GM12878 (cell line): Measurements from ENCODE around the gene FAR2. TPM values are rescaled to one million over a fixed set of nuclear protein-coding genes. Genes with fewer than 3 reads are reported as not detected.
A peak's percentile ranks its signal among the peaks of the same experiment; 100 is the strongest.

Source experiments
- ATAC-seq: fragments of 200-7000 bp; cut with Tn5 transposase; 3 replicates; pipeline ENCODE4 v1.9.1; 2020; ENCODE audit warnings: mild to moderate bottlenecking, moderate library complexity
- BruUV-seq: library from RNA; stranded (reverse); fragments of 400-500 nt; replicated peaks from 2 replicates; lab custom pipeline; 2021; lab: Mats Ljungman, UMichigan
- CTCF ChIA-PET: fragments of 300-600 bp; sonication (Branson Sonifier 250); formaldehyde crosslinking; extraction: SDS; loops from one replicate; lab custom pipeline; 2021; ENCODE audit warnings: inconsistent platforms; lab: Yijun Ruan, JAX
- POLR2A ChIA-PET: fragments of 350-600 bp; formaldehyde crosslinking; extraction: SDS; loops from one replicate; lab custom pipeline; 2021; ENCODE audit warnings: inconsistent platforms; lab: Charles Lee
- RAD21 ChIA-PET: fragments of 300-600 bp; sonication (Branson Sonifier 250); formaldehyde crosslinking; loops from one replicate; lab custom pipeline; 2023; ENCODE audit warnings: antibody characterized with exemption; ENCODE audit not compliant: unreplicated experiment; lab: Charles Lee
- SMC1A ChIA-PET: fragments of 300-600 bp; sonication (Branson Sonifier 250); formaldehyde crosslinking; loops from one replicate; lab custom pipeline; 2023; ENCODE audit not compliant: unreplicated experiment, uncharacterized antibody; lab: Charles Lee
- DNase-seq: peaks from one replicate; pipeline ENCODE4 v3.0.0-alpha.2; 2011; ENCODE audit warnings: low read depth, low spot score
- FAIRE-seq: peaks from 3 replicates; lab custom pipeline; 2011; peaks lifted over from hg19 to GRCh38; lab: Jason Lieb, UNC
- H2AFZ ChIP-seq: 2 replicates; pipeline ENCODE4 v1.6.0; 2011; ENCODE audit warnings: low read depth, low read length, control low read depth; ENCODE audit not compliant: control insufficient read depth
- H3K27ac ChIP-seq: 2 replicates; pipeline ENCODE4 v1.5.1; 2011; ENCODE audit warnings: control low read depth; ENCODE audit not compliant: control insufficient read depth, insufficient read depth
- H3K27me3 ChIP-seq, 2 experiments: replicated peaks in 1 of 2; 2 replicates each; pipeline versions ENCODE4 v1.6.0 to v1.6.1; 2011; ENCODE audit warnings: low read length in 1 of 2; ENCODE audit not compliant: control insufficient read depth in 2 of 2, insufficient read depth in 2 of 2
- H3K36me3 ChIP-seq, 2 experiments: 2 replicates each; pipeline ENCODE4 v1.5.1; 2011; ENCODE audit warnings: low read length in 1 of 2; ENCODE audit not compliant: control insufficient read depth in 2 of 2, insufficient read depth in 2 of 2
- H3K4me1 ChIP-seq: 2 replicates; pipeline ENCODE4 v1.6.1; 2011; ENCODE audit warnings: mild to moderate bottlenecking, low read length, moderate library complexity, mixed read lengths; ENCODE audit not compliant: control insufficient read depth, insufficient read depth
- H3K4me2 ChIP-seq: 2 replicates; pipeline ENCODE4 v1.6.0; 2011; ENCODE audit warnings: control low read depth; ENCODE audit not compliant: control insufficient read depth, insufficient read depth
- H3K4me3 ChIP-seq: fragments of 200-600 bp; sonication (generic); 2 replicates; pipeline ENCODE4 v1.5.1; 2016
- H3K79me2 ChIP-seq: 2 replicates; pipeline ENCODE4 v1.6.0; 2011; ENCODE audit warnings: low read length; ENCODE audit not compliant: control insufficient read depth, insufficient read depth
- H3K9ac ChIP-seq: 2 replicates; pipeline ENCODE4 v1.8.0; 2011; ENCODE audit warnings: low read length, control low read depth, mixed read lengths; ENCODE audit not compliant: control insufficient read depth, insufficient read depth
- H3K9me3 ChIP-seq: replicated peaks from 3 replicates; pipeline ENCODE4 v1.5.1; 2011; ENCODE audit warnings: mild to moderate bottlenecking, low read length; ENCODE audit not compliant: control insufficient read depth, insufficient read depth
- H4K20me1 ChIP-seq: 2 replicates; pipeline ENCODE4 v1.6.0; 2011; ENCODE audit not compliant: control insufficient read depth, insufficient read depth
- ATF7 ChIP-seq: fragments of 450-650 bp; IDR thresholded peaks from 2 replicates; pipeline ENCODE4 v1.6.1; 2016; ENCODE audit warnings: low read depth, mild to moderate bottlenecking
- CREM ChIP-seq: IDR thresholded peaks from 2 replicates; pipeline ENCODE4 v1.6.1; 2014; ENCODE audit warnings: antibody characterized with exemption, low read depth
- ETV6 ChIP-seq, 2 experiments: fragments of 450-650 bp in 1 of 2; IDR thresholded peaks in 1 of 2; conservative IDR thresholded peaks in 1 of 2; 2 replicates each; pipeline ENCODE4 v1.6.1; 2014; ENCODE audit warnings: antibody characterized with exemption in 1 of 2, borderline replicate concordance in 1 of 2, low read depth in 1 of 2, mild to moderate bottlenecking in 1 of 2, moderate library complexity in 1 of 2
- GATAD2B ChIP-seq: fragments of 450-650 bp; conservative IDR thresholded peaks from 2 replicates; pipeline ENCODE4 v1.6.1; 2017; ENCODE audit warnings: low read depth, mild to moderate bottlenecking, moderate library complexity
- IRF4 ChIP-seq: IDR thresholded peaks from 2 replicates; pipeline ENCODE4 v1.6.1; 2011; ENCODE audit warnings: low read depth, low read length
- PAX5 ChIP-seq: IDR thresholded peaks from 2 replicates; pipeline ENCODE4 v1.6.1; 2011; ENCODE audit warnings: low read depth, low read length, borderline replicate concordance
- POU2F2 ChIP-seq: IDR thresholded peaks from 3 replicates; pipeline ENCODE4 v1.6.1; 2011; ENCODE audit warnings: low read depth, mild to moderate bottlenecking, low read length, borderline replicate concordance
- RAD21 ChIP-seq: IDR thresholded peaks from 2 replicates; pipeline ENCODE4 v1.6.1; 2011; ENCODE audit warnings: mild to moderate bottlenecking, low read depth, low read length, moderate library complexity; ENCODE audit not compliant: insufficient read depth
- RFX5 ChIP-seq: IDR thresholded peaks from 2 replicates; pipeline ENCODE4 v1.6.1; 2011; ENCODE audit warnings: low read depth, low read length, improper control_type of control experiment
- SMARCA5 ChIP-seq: fragments of 450-650 bp; IDR thresholded peaks from 2 replicates; pipeline ENCODE4 v1.6.1; 2017; ENCODE audit warnings: mild to moderate bottlenecking
- SMC3 ChIP-seq: IDR thresholded peaks from 2 replicates; pipeline ENCODE4 v1.6.1; 2011; ENCODE audit warnings: low read length, improper control_type of control experiment, borderline replicate concordance
- WGBS: methylation state at CpG from one replicate; pipeline ENCODE4 v1.1.6; 2016; ENCODE audit warnings: low lambda C conversion rate; ENCODE audit not compliant: insufficient replicate concordance, insufficient coverage; ENCODE audit errors: missing lambda C conversion rate; 5-methylcytosine and 5-hydroxymethylcytosine counted together
- in situ Hi-C: fragments of 300-500 bp; cut with MboI; formaldehyde crosslinking; loops from 9 replicates; pipeline ENCODE4 v1.14.3; 2018; ENCODE audit warnings: mixed read lengths
- intact Hi-C: fragments of 100-400 bp; cut with micrococcal nuclease; formaldehyde crosslinking; loops from one replicate; pipeline ENCODE4 v1.14.2; 2022; ENCODE audit not compliant: unreplicated experiment
- polyA plus RNA-seq, 11 experiments: library from polyadenylated mRNA; depleted of rRNA in 4 of 11; unstranded in 6 of 11; stranded (reverse) in 5 of 11; fragments of >200 nt; fragmentation: Nextera tagmentation in 4 of 11; fragmentation: Illumina TruSeq in 1 of 11; extraction: Ambion mirVana in 4 of 11; extraction: Trizol in 1 of 11; gene quantifications; 1 replicate in 1 of 11; 2 replicates in 10 of 11; pipeline versions ENCODE4 v1.2.1 to v1.2.3, GENCODE V29; 2011 to 2016; ENCODE audit warnings: inconsistent platforms in 2 of 11, missing spikeins in 2 of 11, low read depth in 1 of 11
- total RNA-seq, 4 experiments: library from RNA; depleted of rRNA in 3 of 4; stranded (reverse); fragments of >200 nt in 3 of 4; fragmentation: Illumina TruSeq in 1 of 4; extraction: Trizol in 1 of 4; gene quantifications; 2 replicates each; pipeline versions ENCODE4 v1.2.1 to v1.2.3, GENCODE V29; 2013 to 2021
- TF ChIP-seq, protein P1 (sequence below), 3 experiments: IDR thresholded peaks in 2 of 3; conservative IDR thresholded peaks in 1 of 3; 2 replicates each; pipeline ENCODE4 v1.5.1; 2011; ENCODE audit warnings: low read depth in 3 of 3, low read length in 3 of 3, mild to moderate bottlenecking in 3 of 3, control low read depth in 2 of 3, moderate library complexity in 2 of 3, inconsistent platforms in 1 of 3, mixed read lengths in 1 of 3; ENCODE audit not compliant: control insufficient read depth in 2 of 3, insufficient read depth in 1 of 3; ENCODE audit errors: extremely low read depth in 1 of 3
- TF ChIP-seq, protein P2 (sequence below): fragments of 450-650 bp; IDR thresholded peaks from 2 replicates; pipeline ENCODE4 v1.6.1; 2014; ENCODE audit warnings: mild to moderate bottlenecking
- TF ChIP-seq, protein P3 (sequence below): fragments of 450-650 bp; IDR thresholded peaks from 2 replicates; pipeline ENCODE4 v1.6.1; 2016; ENCODE audit warnings: mild to moderate bottlenecking

Gene FAR2
- total and polyA plus RNA-seq, 10 of the 15 experiments (the other 5 are each of a cell fraction or from before 2014, with no cell fraction given), result 0.50 to 1.1 (median 0.65) TPM

DNA sequence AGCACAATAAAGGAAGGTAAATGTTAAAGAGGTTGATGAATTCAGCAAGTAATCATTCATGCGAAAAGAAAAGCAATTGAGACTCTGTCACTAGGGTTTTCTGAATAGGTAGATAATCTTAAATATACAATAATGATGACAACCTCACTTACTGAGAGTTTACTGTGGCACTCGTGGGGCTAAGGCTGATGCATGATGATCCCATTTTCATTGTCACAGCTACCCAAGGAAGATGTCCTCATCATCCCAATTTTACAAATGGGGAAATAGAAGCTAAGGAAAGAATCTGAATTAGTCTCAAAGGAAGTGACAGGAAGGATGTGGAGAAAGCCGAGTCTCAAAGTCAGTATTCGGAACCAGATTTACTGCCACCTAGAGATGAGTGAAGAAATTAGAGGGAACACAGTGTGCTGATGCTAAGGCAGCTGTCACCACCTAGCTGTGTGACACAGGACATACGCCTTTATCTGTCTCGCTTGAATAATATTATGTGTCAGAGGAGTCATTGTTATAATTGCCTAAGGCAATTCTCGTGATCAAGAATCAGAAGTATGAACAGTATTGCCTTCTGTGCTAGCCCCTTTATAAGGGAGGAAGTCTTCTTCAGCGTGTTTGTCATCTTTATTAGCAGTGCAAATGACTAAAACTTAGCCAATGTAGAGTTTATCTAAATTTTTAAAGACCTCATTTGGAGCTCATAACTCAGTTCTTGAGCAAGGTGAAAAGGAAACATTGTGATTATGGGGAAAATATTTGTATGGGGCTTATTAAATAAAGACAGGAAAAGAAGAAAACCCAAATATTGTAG lies 168.7 kb downstream of the FAR2 start:
- no peak overlapping the region for H3K4me2 ChIP-seq
- intact Hi-C loops (loop anchor here (1.0 to 5.0 kb wide), 2 partner anchors 230 to 244 kb away; no protein-coding TSS in a partner anchor), in situ Hi-C loops (no loop called here)
- TF ChIP-seq RAD21 (peak; percentile 84), ETV6 (conservative IDR thresholded peaks at IDR 0.05 in 1 of 2, IDR thresholded peaks at IDR 0.05 in 1 of 2; ENCODE audit: borderline replicate concordance in 1 of 2, low read depth in 1 of 2) (no peak), RFX5 (no peak), IRF4 (peak; percentile 35; the same call in 1 of the 2 replicates), SMARCA5 (peak; percentile 79; the same call in 1 of the 2 replicates), PAX5 (peak; percentile 41; the same call in 1 of the 2 replicates), ATF7 (0 out of 2 replicates have a peak, but pooled peaks have one; percentile 16), GATAD2B (no peak), CREM (0 out of 2 replicates have a peak, but pooled peaks have one; percentile 13), SMC3 (peak; percentile 93), POU2F2 (peak; percentile 48; the same call in 1 of the 3 replicates)
- TF ChIP-seq, protein P1, sequence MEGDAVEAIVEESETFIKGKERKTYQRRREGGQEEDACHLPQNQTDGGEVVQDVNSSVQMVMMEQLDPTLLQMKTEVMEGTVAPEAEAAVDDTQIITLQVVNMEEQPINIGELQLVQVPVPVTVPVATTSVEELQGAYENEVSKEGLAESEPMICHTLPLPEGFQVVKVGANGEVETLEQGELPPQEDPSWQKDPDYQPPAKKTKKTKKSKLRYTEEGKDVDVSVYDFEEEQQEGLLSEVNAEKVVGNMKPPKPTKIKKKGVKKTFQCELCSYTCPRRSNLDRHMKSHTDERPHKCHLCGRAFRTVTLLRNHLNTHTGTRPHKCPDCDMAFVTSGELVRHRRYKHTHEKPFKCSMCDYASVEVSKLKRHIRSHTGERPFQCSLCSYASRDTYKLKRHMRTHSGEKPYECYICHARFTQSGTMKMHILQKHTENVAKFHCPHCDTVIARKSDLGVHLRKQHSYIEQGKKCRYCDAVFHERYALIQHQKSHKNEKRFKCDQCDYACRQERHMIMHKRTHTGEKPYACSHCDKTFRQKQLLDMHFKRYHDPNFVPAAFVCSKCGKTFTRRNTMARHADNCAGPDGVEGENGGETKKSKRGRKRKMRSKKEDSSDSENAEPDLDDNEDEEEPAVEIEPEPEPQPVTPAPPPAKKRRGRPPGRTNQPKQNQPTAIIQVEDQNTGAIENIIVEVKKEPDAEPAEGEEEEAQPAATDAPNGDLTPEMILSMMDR (IDR thresholded peaks at IDR 0.05 in 2 of 3, conservative IDR thresholded peaks at IDR 0.05 in 1 of 3; ENCODE audit: control insufficient read depth in 2 of 3, extremely low read depth in 1 of 3, insufficient read depth in 1 of 3, low read depth in 3 of 3, low read length in 3 of 3), result peak; percentile 80 to 100 (median 97); a peak in 5 of 6 replicates
- TF ChIP-seq, protein P2, sequence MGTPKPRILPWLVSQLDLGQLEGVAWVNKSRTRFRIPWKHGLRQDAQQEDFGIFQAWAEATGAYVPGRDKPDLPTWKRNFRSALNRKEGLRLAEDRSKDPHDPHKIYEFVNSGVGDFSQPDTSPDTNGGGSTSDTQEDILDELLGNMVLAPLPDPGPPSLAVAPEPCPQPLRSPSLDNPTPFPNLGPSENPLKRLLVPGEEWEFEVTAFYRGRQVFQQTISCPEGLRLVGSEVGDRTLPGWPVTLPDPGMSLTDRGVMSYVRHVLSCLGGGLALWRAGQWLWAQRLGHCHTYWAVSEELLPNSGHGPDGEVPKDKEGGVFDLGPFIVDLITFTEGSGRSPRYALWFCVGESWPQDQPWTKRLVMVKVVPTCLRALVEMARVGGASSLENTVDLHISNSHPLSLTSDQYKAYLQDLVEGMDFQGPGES, result 0 out of 2 replicates have a peak, but pooled peaks have one; percentile 23
- TF ChIP-seq, protein P3, sequence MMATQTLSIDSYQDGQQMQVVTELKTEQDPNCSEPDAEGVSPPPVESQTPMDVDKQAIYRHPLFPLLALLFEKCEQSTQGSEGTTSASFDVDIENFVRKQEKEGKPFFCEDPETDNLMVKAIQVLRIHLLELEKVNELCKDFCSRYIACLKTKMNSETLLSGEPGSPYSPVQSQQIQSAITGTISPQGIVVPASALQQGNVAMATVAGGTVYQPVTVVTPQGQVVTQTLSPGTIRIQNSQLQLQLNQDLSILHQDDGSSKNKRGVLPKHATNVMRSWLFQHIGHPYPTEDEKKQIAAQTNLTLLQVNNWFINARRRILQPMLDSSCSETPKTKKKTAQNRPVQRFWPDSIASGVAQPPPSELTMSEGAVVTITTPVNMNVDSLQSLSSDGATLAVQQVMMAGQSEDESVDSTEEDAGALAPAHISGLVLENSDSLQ, result peak; percentile 22; the same call in 1 of the 2 replicates
- H4K20me1 ChIP-seq, result no peaks in the 10 kb centered on the region
- POLR2A ChIA-PET, result no interaction called here
- DNase-seq, result peak; percentile 52
- no peak overlapping the region for H3K27ac ChIP-seq
- RAD21 ChIA-PET, result interaction anchor here (0.6 to 5.4 kb wide), 11 partner anchors 11 to 445 kb away, joined by 3 to 71 read pairs (median 4); no protein-coding TSS in a partner anchor
- H3K79me2 ChIP-seq, result no peaks in the 10 kb centered on the region
- ATAC-seq, result peak; percentile 100
- no TSS peak for BruUV-seq
- peak overlapping the region; percentile 31; the same call in 1 of the 2 replicates for H2AFZ ChIP-seq
- 34% methylated on average over 8 of the region's 8 CpGs for WGBS
- H3K27me3 ChIP-seq, result no peaks in the 10 kb centered on the region
- no peaks in the 10 kb centered on the region for H3K9me3 ChIP-seq
- SMC1A ChIA-PET, result interaction anchor here (0.7 to 3.7 kb wide), 21 partner anchors 10 to 315 kb away, joined by 3 to 71 read pairs (median 3); no protein-coding TSS in a partner anchor
- H3K9ac ChIP-seq, result no peak overlapping the region
- H3K4me1 ChIP-seq, result no peaks in the 10 kb centered on the region
- H3K36me3 ChIP-seq, result no peaks in the 10 kb centered on the region
- CTCF ChIA-PET, result interaction anchor here (0.6 to 5.6 kb wide), 44 partner anchors 10 to 1584 kb away, joined by 3 to 129 read pairs (median 4); no protein-coding TSS in a partner anchor
- peak; percentile 96 for FAIRE-seq
- no peak overlapping the region for H3K4me3 ChIP-seq
